K562 (cell line): Measurements from ENCODE around the gene PSAT1. TPM values are rescaled to one million over a fixed set of nuclear protein-coding genes. Genes with fewer than 3 reads are reported as not detected.

Experiments used
- ATAC-seq: fragments of 200-7000 bp; cut with Tn5 transposase; 3 replicates; pipeline ENCODE4 v1.9.1; 2020; ENCODE audit warnings: moderate library complexity
- BruUV-seq: library from RNA; stranded (reverse); fragments of 400-500 nt; replicated peaks from 2 replicates; lab custom pipeline; 2021; lab: Mats Ljungman, UMichigan
- CTCF ChIA-PET: fragments of 300-600 bp; formaldehyde crosslinking; extraction: SDS; loops from one replicate; lab custom pipeline; 2021; ENCODE audit warnings: low intra/inter-chr PET ratio; lab: Yijun Ruan, JAX
- POLR2A ChIA-PET: fragments of 300-600, 350-650 bp; sonication (Branson Sonifier 250); formaldehyde crosslinking; extraction: SDS; loops from one replicate; lab custom pipeline; 2021; ENCODE audit warnings: antibody characterized with exemption, inconsistent platforms; lab: Yijun Ruan, JAX
- DNase-seq, 4 experiments: peaks; one replicate each; pipeline versions ENCODE4 v3.0.0 to v3.0.0-alpha.2; 2011 to 2018; ENCODE audit warnings: low spot score in 3 of 4, mixed read lengths in 3 of 4; ENCODE audit errors: extremely low read depth in 1 of 4
- FAIRE-seq: peaks from 2 replicates; lab custom pipeline; 2011; peaks lifted over from hg19 to GRCh38; lab: Jason Lieb, UNC
- H2AFZ ChIP-seq: 2 replicates; pipeline ENCODE4 v1.6.0; 2011; ENCODE audit warnings: low read depth, low read length, control low read depth, inconsistent platforms
- H3K27ac ChIP-seq: fragments of 200-600 bp; 3 replicates; pipeline ENCODE4 v1.8.0; 2011; ENCODE audit warnings: low read depth, mild to moderate bottlenecking, control low read depth, inconsistent platforms, low read length, moderate library complexity, mixed read lengths; ENCODE audit errors: extremely low read depth
- H3K27me3 ChIP-seq, 2 experiments: fragments of 300-600 bp in 1 of 2; 2 replicates in 1 of 2; 3 replicates in 1 of 2; pipeline versions ENCODE4 v1.6.0 to v1.8.0; 2011; ENCODE audit warnings: inconsistent platforms in 2 of 2, low read length in 2 of 2, mild to moderate bottlenecking in 1 of 2, mixed read lengths in 1 of 2, moderate library complexity in 1 of 2; ENCODE audit not compliant: control insufficient read depth in 2 of 2, insufficient read depth in 2 of 2
- H3K36me3 ChIP-seq: fragments of 300-600 bp; 3 replicates; pipeline ENCODE4 v1.8.0; 2011; ENCODE audit warnings: mild to moderate bottlenecking, low read length, inconsistent platforms; ENCODE audit not compliant: control insufficient read depth, insufficient read depth
- H3K4me1 ChIP-seq, 2 experiments: fragments of 200-600 bp in 1 of 2; replicated peaks in 1 of 2; 2 replicates in 1 of 2; 3 replicates in 1 of 2; pipeline versions ENCODE4 v1.5.1 to v1.8.0; 2011; ENCODE audit warnings: inconsistent platforms in 2 of 2, low read length in 2 of 2, mild to moderate bottlenecking in 1 of 2, mixed read lengths in 1 of 2, moderate library complexity in 1 of 2; ENCODE audit not compliant: control insufficient read depth in 2 of 2, insufficient read depth in 2 of 2
- H3K4me2 ChIP-seq: 2 replicates; pipeline ENCODE4 v1.6.1; 2011; ENCODE audit warnings: low read length, control low read depth, inconsistent platforms, mixed read lengths; ENCODE audit not compliant: insufficient read depth
- H3K4me3 ChIP-seq: fragments of 200-600 bp; sonication (generic), shearing (Covaris generic); 2 replicates; pipeline ENCODE4 v1.5.1; 2016; ENCODE audit warnings: control low read depth, inconsistent platforms
- H3K79me2 ChIP-seq: fragments of 200-600 bp; 3 replicates; pipeline ENCODE4 v1.8.0; 2011; ENCODE audit warnings: low read length, inconsistent platforms; ENCODE audit not compliant: control insufficient read depth, insufficient read depth
- H3K9ac ChIP-seq, 2 experiments: 2 replicates each; pipeline versions ENCODE4 v1.6.0 to v1.6.1; 2011; ENCODE audit warnings: low read depth in 2 of 2, low read length in 2 of 2, control low read depth in 1 of 2, inconsistent platforms in 1 of 2, mild to moderate bottlenecking in 1 of 2, mixed read lengths in 1 of 2; ENCODE audit not compliant: insufficient read depth in 1 of 2
- H3K9me1 ChIP-seq: one replicate; pipeline ENCODE4 v1.6.0; 2011; ENCODE audit warnings: inconsistent platforms, mild to moderate bottlenecking, low read length, moderate library complexity; ENCODE audit not compliant: control insufficient read depth, insufficient read depth
- H3K9me3 ChIP-seq: replicated peaks from 2 replicates; pipeline ENCODE4 v1.5.1; 2011; ENCODE audit warnings: low read depth, low read length, inconsistent platforms; ENCODE audit not compliant: control insufficient read depth, insufficient read depth
- H4K20me1 ChIP-seq: replicated peaks from 2 replicates; pipeline ENCODE4 v1.6.1; 2011; ENCODE audit warnings: low read length, inconsistent platforms, mixed read lengths; ENCODE audit not compliant: control insufficient read depth, insufficient read depth
- KLF6 ChIP-seq: fragments of 250-450 bp; sonication (Bioruptor Pico); IDR thresholded peaks from 2 replicates; pipeline ENCODE4 v1.4.0; 2020; ENCODE audit warnings: mild to moderate bottlenecking, moderate library complexity, borderline replicate concordance
- NFIC ChIP-seq: fragments of 450-650 bp; IDR thresholded peaks from 2 replicates; pipeline ENCODE4 v1.6.1; 2017; ENCODE audit warnings: mild to moderate bottlenecking, inconsistent platforms
- ZNF239 ChIP-seq: fragments of 250-450 bp; sonication (Bioruptor Pico); IDR thresholded peaks from 2 replicates; pipeline ENCODE4 v1.4.0; 2020; ENCODE audit warnings: mild to moderate bottlenecking
- ZNF3 ChIP-seq: fragments of 250-450 bp; sonication (Bioruptor Pico); IDR thresholded peaks from 2 replicates; pipeline ENCODE4 v1.5.0; 2021; ENCODE audit warnings: mild to moderate bottlenecking, moderate library complexity
- WGBS: fragments of 100-300 bp; shearing (Covaris generic); methylation state at CpG from one replicate; pipeline ENCODE4 v1.1.6; 2016; ENCODE audit warnings: low coverage, mixed read lengths; ENCODE audit not compliant: insufficient coverage; ENCODE audit errors: missing lambda C conversion rate; 5-methylcytosine and 5-hydroxymethylcytosine counted together
- in situ Hi-C: fragments of 300-500 bp; cut with MboI; formaldehyde crosslinking; loops from 4 replicates; pipeline ENCODE4 v1.15.0; 2018; ENCODE audit warnings: inconsistent platforms, mixed read lengths
- intact Hi-C: fragments of 100-400 bp; cut with micrococcal nuclease; formaldehyde crosslinking; loops from 2 replicates; pipeline ENCODE4 v1.14.2; 2022
- polyA plus RNA-seq, 8 experiments: library from polyadenylated mRNA; depleted of rRNA in 4 of 8; stranded (reverse) in 5 of 8; unstranded in 3 of 8; fragments of >200 nt; fragmentation: Nextera tagmentation in 2 of 8; fragmentation: Illumina TruSeq in 1 of 8; extraction: Ambion mirVana in 2 of 8; extraction: Trizol in 1 of 8; gene quantifications; 2 replicates each; pipeline versions ENCODE4 v1.2.1 to v1.2.3, GENCODE V29; 2011 to 2014; ENCODE audit warnings: inconsistent platforms in 1 of 8, missing spikeins in 1 of 8
- total RNA-seq, 7 experiments: library from RNA; depleted of rRNA in 6 of 7; stranded (reverse); fragments of >200 nt in 6 of 7; fragmentation: Illumina TruSeq in 2 of 7; extraction: Trizol in 2 of 7; gene quantifications; 2 replicates each; pipeline versions ENCODE4 v1.2.1 to v1.2.3, GENCODE V29; 2011 to 2021; ENCODE audit warnings: low replicate concordance in 1 of 7
- TF ChIP-seq, protein P1 (sequence below), 2 experiments: IDR thresholded peaks; 2 replicates each; pipeline ENCODE4 v1.6.1; 2011; ENCODE audit warnings: borderline replicate concordance in 1 of 2, control low read depth in 1 of 2, low read depth in 1 of 2, low read length in 1 of 2, mild to moderate bottlenecking in 1 of 2, mixed read lengths in 1 of 2, moderate library complexity in 1 of 2; ENCODE audit not compliant: insufficient read depth in 1 of 2, insufficient read length in 1 of 2, poor library complexity in 1 of 2, severe bottlenecking in 1 of 2; ENCODE audit errors: extremely low read depth in 1 of 2
- TF ChIP-seq, protein P2 (sequence below), 2 experiments: IDR thresholded peaks in 1 of 2; conservative IDR thresholded peaks in 1 of 2; 2 replicates each; pipeline ENCODE4 v1.6.1; 2016; ENCODE audit warnings: low read depth in 2 of 2, mild to moderate bottlenecking in 1 of 2, missing compliant biosample characterization in 1 of 2, missing genetic modification characterization in 1 of 2, moderate library complexity in 1 of 2

Gene PSAT1
- total and polyA plus RNA-seq, 9 of the 15 experiments (the other 6 are each of a cell fraction or from before 2014, with no cell fraction given), result 29.7 to 151 (median 98.3) TPM

DNA sequence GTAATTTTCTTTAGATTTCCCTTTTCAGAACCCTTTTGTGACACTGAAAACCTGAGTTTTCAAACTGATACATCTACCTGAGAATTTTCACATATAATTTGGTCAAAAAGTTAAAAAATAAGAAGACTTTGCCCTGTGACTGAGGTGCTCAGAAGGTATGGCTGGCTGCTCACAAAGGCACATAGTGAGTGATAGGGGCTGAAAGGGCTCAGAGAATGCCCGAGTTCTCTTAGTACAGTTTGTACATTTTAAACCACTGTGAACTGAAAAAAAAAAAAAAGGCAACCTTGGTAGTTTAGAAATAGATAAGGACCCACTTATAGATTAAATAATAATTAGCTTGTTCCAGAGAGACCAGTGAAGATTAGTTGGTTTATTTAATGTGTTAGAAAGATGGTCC, 18.1 kb upstream of the PSAT1 start:
- WGBS, result 40% methylated on average over 1 of the region's 1 CpG
- no peak for FAIRE-seq
- intact Hi-C loops, result no loop called here
- CTCF ChIA-PET, result no interaction called here
- Histone ChIP-seq H3K27me3 (no peaks in the 10 kb centered on the region), H2AFZ (no peak overlapping the region), H3K79me2 (no peaks in the 10 kb centered on the region), H3K36me3 (no peaks in the 10 kb centered on the region), H3K9ac (no peak overlapping the region), H3K4me1 (no peaks in the 10 kb centered on the region), H4K20me1 (no peaks in the 10 kb centered on the region), H3K27ac (no peak overlapping the region), H3K4me2 (no peak overlapping the region)
- no peak for DNase-seq
- no TSS peak for BruUV-seq
- POLR2A ChIA-PET, result interaction anchor here (1.0 kb wide), 1 partner anchor 18 kb away, joined by 3 read pairs; the partner anchor contains the start of gene PSAT1
- ATAC-seq, result no peak
- TF ChIP-seq KLF6 (CRISPR knock-in tag) (no peak), ZNF239 (CRISPR knock-in tag) (no peak)
- TF ChIP-seq, all 486 proteins: peak for 0
- H3K4me3 ChIP-seq, result no peak overlapping the region
- in situ Hi-C loops, result no loop called here
- H3K9me1 ChIP-seq, result no peaks in the 10 kb centered on the region
- no peaks in the 10 kb centered on the region for H3K9me3 ChIP-seq

DNA sequence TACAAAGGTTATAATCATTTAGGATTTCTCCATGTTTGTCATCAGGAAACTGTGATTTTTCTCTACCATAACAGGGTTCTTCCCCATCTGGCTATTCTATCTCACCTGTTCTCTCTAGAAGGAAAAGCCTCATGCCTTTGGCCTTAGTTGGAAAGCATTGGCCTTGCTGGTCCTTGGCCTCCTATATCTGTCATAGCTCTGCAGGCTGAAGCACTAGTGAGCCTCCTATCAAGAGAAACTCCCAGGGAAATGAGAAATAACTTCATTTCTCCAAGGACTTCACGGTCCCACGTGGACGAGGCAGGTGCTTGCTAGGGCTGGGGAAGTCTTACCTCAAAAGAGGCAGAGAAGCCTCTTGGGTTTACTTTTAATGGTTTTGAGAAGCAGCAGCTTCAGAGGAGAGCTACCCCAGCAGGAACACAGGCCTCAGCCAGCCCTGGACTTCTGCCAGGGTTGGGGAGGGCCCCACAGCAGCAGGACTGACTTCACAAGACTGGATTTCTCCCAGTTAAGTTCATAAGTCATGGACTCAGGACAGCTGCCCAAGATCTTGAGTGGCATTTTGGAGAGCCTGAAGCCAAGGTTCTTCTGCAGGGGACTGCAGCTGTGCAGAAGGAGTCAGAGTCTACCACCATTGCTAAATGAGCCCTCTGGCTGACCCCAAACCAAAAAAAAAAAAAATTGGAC, 15.8 kb upstream of the PSAT1 start:
- in situ Hi-C loops, result no loop called here
- FAIRE-seq, result no peak

More for the DNA sequence above, 15.8 kb upstream of the PSAT1 start:
- TF ChIP-seq ZNF3 (CRISPR knock-in tag) (no peak), NFIC (0 out of 2 replicates have a peak, but pooled peaks have one; percentile 19)
- TF ChIP-seq, protein P1, sequence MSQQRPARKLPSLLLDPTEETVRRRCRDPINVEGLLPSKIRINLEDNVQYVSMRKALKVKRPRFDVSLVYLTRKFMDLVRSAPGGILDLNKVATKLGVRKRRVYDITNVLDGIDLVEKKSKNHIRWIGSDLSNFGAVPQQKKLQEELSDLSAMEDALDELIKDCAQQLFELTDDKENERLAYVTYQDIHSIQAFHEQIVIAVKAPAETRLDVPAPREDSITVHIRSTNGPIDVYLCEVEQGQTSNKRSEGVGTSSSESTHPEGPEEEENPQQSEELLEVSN (IDR thresholded peaks at IDR 0.05; ENCODE audit: borderline replicate concordance in 1 of 2, extremely low read depth in 1 of 2, insufficient read depth in 1 of 2, insufficient read length in 1 of 2, low read depth in 1 of 2, low read length in 1 of 2, poor library complexity in 1 of 2, severe bottlenecking in 1 of 2), result no peak
- TF ChIP-seq, protein P2, sequence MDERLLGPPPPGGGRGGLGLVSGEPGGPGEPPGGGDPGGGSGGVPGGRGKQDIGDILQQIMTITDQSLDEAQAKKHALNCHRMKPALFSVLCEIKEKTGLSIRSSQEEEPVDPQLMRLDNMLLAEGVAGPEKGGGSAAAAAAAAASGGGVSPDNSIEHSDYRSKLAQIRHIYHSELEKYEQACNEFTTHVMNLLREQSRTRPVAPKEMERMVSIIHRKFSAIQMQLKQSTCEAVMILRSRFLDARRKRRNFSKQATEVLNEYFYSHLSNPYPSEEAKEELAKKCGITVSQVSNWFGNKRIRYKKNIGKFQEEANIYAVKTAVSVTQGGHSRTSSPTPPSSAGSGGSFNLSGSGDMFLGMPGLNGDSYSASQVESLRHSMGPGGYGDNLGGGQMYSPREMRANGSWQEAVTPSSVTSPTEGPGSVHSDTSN (CRISPR knock-in tag; IDR thresholded peaks at IDR 0.05; ENCODE audit: low read depth), result no peak
- TF ChIP-seq, protein P2 (tag; conservative IDR thresholded peaks at IDR 0.05; ENCODE audit: low read depth), result peak; percentile 46
- Histone ChIP-seq H3K27ac (no peak overlapping the region), H3K4me3 (no peak overlapping the region), H3K9me3 (no peaks in the 10 kb centered on the region), H3K27me3 (no peaks in the 10 kb centered on the region), H3K4me2 (no peak overlapping the region), H3K9ac (no peak overlapping the region), H4K20me1 (no peaks in the 10 kb centered on the region), H3K36me3 (no peaks in the 10 kb centered on the region), H3K9me1 (no peaks in the 10 kb centered on the region), H3K79me2 (no peaks in the 10 kb centered on the region), H2AFZ (no peak overlapping the region), H3K4me1 (no peaks in the 10 kb centered on the region)
- BruUV-seq, result no TSS peak
- peak in 1 of 4 experiments; percentile 8 for DNase-seq
- ChIA-PET POLR2A (interaction anchor here (1.0 kb wide), 1 partner anchor 16 kb away, joined by 3 read pairs; the partner anchor contains the start of gene PSAT1), CTCF (interaction anchor here (0.6 kb wide), 1 partner anchor 43 kb away, joined by 3 read pairs; no protein-coding TSS in a partner anchor)
- WGBS, result 90% methylated on average over 2 of the region's 3 CpGs
- ATAC-seq, result 0 out of 3 replicates have a peak, but pooled peaks have one; percentile 36
- intact Hi-C loops, result no loop called here
